Suprapubic skin (tissue), 4 donors: ENCODE measurements around the gene IDH3G. TPM values are rescaled to one million over a fixed set of nuclear protein-coding genes. Genes with fewer than 3 reads are reported as not detected.

ENCODE experiments used
- DNase-seq, 2 donors: peaks; one replicate each; pipeline ENCODE4 v3.0.0-alpha.2; 2019; ENCODE audit warnings: low spot score in 2 of 2
- H3K27ac ChIP-seq: fragments of 200-600 bp; sonication (generic); one replicate; pipeline ENCODE4 v1.5.1; 2019
- H3K27me3 ChIP-seq: fragments of 200-600 bp; sonication (generic); one replicate; pipeline ENCODE4 v1.5.1; 2019
- H3K36me3 ChIP-seq: fragments of 200-600 bp; sonication (generic); one replicate; pipeline ENCODE4 v1.5.1; 2019
- H3K4me1 ChIP-seq: fragments of 200-600 bp; sonication (generic); one replicate; pipeline ENCODE4 v1.5.1; 2019
- H3K4me3 ChIP-seq: fragments of 200-600 bp; sonication (generic); one replicate; pipeline ENCODE4 v1.5.1; 2019; ENCODE audit warnings: mild to moderate bottlenecking
- H3K9me3 ChIP-seq: fragments of 200-600 bp; sonication (generic); one replicate; pipeline ENCODE4 v1.5.1; 2019
- EP300 ChIP-seq: sonication (generic); formaldehyde crosslinking; IDR thresholded peaks from one replicate; pipeline ENCODE4 v1.6.1; 2017; ENCODE audit warnings: antibody characterized with exemption
- POLR2A ChIP-seq, 2 donors: fragments of 450-650 bp; IDR thresholded peaks; one replicate each; pipeline ENCODE4 v1.6.1; 2017; ENCODE audit warnings: antibody characterized with exemption in 2 of 2, mild to moderate bottlenecking in 2 of 2, moderate library complexity in 2 of 2
- POLR2AphosphoS5 ChIP-seq, 3 donors: sonication (generic); formaldehyde crosslinking; IDR thresholded peaks; one replicate each; pipeline ENCODE4 v1.6.1; 2017; ENCODE audit warnings: antibody characterized with exemption in 3 of 3
- WGBS: methylation state at CpG from one replicate; pipeline ENCODE4 v1.1.5; 2018; 5-methylcytosine and 5-hydroxymethylcytosine counted together
- total RNA-seq, 4 donors: library from RNA; depleted of rRNA; stranded (reverse); fragments of >200 nt; gene quantifications; one replicate each; pipeline ENCODE4 v1.1.0, GENCODE V29; 2016
- TF ChIP-seq, protein P1 (sequence below), 2 donors: fragments of 200-600 bp in 1 of 2; fragments of 450-650 bp in 1 of 2; sonication (generic) in 1 of 2; IDR thresholded peaks; one replicate each; pipeline ENCODE4 v1.5.1; 2016 to 2019; ENCODE audit warnings: antibody characterized with exemption in 2 of 2, mild to moderate bottlenecking in 1 of 2, moderate library complexity in 1 of 2

Gene IDH3G
- total RNA-seq, 4 donors from 2014 or later, result 58.1 to 105 (median 93.8) TPM

- DNase-seq, result peak in 1 of 2 donors; percentile 74
- H3K27me3 ChIP-seq, result no peaks in the 10 kb centered on the region
- no peak for TF ChIP-seq POLR2AphosphoS5 (IDR thresholded peaks at IDR 0.05)
- no peak for TF ChIP-seq POLR2A (IDR thresholded peaks at IDR 0.05)
- TF ChIP-seq EP300, result no peak
- TF ChIP-seq, protein P1, sequence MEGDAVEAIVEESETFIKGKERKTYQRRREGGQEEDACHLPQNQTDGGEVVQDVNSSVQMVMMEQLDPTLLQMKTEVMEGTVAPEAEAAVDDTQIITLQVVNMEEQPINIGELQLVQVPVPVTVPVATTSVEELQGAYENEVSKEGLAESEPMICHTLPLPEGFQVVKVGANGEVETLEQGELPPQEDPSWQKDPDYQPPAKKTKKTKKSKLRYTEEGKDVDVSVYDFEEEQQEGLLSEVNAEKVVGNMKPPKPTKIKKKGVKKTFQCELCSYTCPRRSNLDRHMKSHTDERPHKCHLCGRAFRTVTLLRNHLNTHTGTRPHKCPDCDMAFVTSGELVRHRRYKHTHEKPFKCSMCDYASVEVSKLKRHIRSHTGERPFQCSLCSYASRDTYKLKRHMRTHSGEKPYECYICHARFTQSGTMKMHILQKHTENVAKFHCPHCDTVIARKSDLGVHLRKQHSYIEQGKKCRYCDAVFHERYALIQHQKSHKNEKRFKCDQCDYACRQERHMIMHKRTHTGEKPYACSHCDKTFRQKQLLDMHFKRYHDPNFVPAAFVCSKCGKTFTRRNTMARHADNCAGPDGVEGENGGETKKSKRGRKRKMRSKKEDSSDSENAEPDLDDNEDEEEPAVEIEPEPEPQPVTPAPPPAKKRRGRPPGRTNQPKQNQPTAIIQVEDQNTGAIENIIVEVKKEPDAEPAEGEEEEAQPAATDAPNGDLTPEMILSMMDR (IDR thresholded peaks at IDR 0.05), result no peak
- H3K9me3 ChIP-seq, result no peaks in the 10 kb centered on the region
- WGBS, result 52% methylated on average over 34 of the region's 47 CpGs
- H3K36me3 ChIP-seq, result peaks cover 16% of the 10 kb centered on the region
- peaks cover 43% of the 10 kb centered on the region for H3K4me1 ChIP-seq
- H3K4me3 ChIP-seq, result peak overlapping the region; percentile 69
- peak overlapping the region; percentile 96 for H3K27ac ChIP-seq
These were observed 982 bp upstream of the IDH3G start for GRCh38 chrX:153794897-153795816.

- H3K9me3 ChIP-seq, result no peaks in the 10 kb centered on the region
- no peak for DNase-seq
- H3K4me3 ChIP-seq, result peak overlapping the region; percentile 69
- no peaks in the 10 kb centered on the region for H3K27me3 ChIP-seq
- 53% methylated on average over 7 of the region's 7 CpGs for WGBS
- H3K27ac ChIP-seq, result peak overlapping the region; percentile 96
- TF ChIP-seq POLR2AphosphoS5 (IDR thresholded peaks at IDR 0.05) (no peak), POLR2A (IDR thresholded peaks at IDR 0.05) (no peak), EP300 (no peak)
- H3K36me3 ChIP-seq, result peaks cover 26% of the 10 kb centered on the region
- peaks cover 43% of the 10 kb centered on the region for H3K4me1 ChIP-seq
These were observed 884 bp downstream of the IDH3G start for GRCh38 chrX:153793291-153793690.

- no peaks in the 10 kb centered on the region for H3K27me3 ChIP-seq
- DNase-seq, result no peak
- peaks cover 43% of the 10 kb centered on the region for H3K4me1 ChIP-seq
- peaks cover 26% of the 10 kb centered on the region for H3K36me3 ChIP-seq
- 76% methylated on average over 5 of the region's 6 CpGs for WGBS
- H3K4me3 ChIP-seq, result no peak overlapping the region
- no peak overlapping the region for H3K27ac ChIP-seq
- TF ChIP-seq POLR2A (IDR thresholded peaks at IDR 0.05) (no peak), EP300 (no peak), POLR2AphosphoS5 (IDR thresholded peaks at IDR 0.05) (no peak)
- TF ChIP-seq, protein P1 (IDR thresholded peaks at IDR 0.05), result no peak
- no peaks in the 10 kb centered on the region for H3K9me3 ChIP-seq
These were observed 1.8 kb downstream of the IDH3G start for GRCh38 chrX:153792368-153792767.

DNA sequence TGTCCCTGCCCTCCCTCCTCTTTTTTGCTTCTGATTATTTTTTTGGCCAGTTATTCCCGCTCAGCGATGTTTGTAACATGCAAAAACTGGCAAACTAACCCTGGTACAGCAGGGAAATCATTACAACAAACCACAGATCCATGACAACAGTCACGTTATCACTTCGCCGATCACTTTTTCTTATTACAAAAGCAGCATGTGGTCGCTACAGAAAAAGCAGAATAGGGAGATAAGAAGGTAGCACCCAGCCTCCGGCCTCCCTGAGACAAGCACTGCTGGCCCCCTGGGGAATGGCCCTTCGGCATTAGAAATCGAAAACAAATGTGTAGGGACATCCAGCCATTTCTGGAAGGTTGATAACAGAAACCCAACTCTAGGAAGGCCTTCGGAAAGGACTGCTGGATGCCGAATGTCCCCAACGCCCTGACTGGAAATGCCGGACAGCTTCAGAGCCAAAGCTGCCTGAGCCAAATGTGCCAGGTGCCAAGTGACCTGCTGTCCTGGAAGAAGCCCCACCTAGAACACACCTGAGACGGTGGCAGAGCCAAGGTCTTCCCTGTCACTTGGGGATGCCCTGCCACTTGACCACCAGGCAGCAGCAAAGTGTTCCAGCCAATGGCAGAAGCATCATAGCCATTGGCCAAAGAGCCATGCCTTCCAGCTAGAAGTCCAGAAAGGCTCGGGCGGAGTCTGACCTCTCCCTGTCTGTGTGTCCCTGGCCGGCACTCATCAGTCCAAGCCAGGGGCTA, 2.9 kb downstream of the IDH3G start:
- Histone ChIP-seq H3K27me3 (no peaks in the 10 kb centered on the region), H3K4me1 (peaks cover 42% of the 10 kb centered on the region), H3K9me3 (no peaks in the 10 kb centered on the region), H3K27ac (no peak overlapping the region), H3K4me3 (no peak overlapping the region), H3K36me3 (peaks cover 31% of the 10 kb centered on the region)
- no peak for TF ChIP-seq POLR2A (IDR thresholded peaks at IDR 0.05)
- no peak for TF ChIP-seq POLR2AphosphoS5 (IDR thresholded peaks at IDR 0.05)
- no peak for TF ChIP-seq EP300
- TF ChIP-seq, protein P1 (IDR thresholded peaks at IDR 0.05), result no peak
- 60% methylated on average over 13 of the region's 17 CpGs for WGBS
- no peak for DNase-seq

DNA sequence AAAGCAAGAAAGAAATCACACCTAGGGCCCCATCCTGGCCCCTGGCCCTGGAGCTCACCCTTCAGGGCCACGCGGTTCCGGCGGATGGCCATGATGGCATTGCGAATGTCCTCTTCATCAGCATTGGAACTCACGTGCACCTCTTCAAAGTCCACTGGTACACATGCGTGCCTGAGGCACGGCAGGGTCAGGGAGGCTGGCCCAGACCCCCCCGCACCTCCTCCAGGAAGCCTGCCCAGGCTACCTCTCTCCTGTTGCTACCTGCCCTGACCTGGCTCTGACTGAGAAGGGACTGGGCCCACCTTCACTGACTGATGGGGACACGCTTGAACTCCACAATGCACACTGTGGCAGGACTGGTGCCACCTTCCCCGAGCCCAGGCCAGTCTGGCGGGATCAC, 4.5 kb downstream of the IDH3G start:
- H3K4me3 ChIP-seq, result no peak overlapping the region
- TF ChIP-seq POLR2A (IDR thresholded peaks at IDR 0.05) (no peak), POLR2AphosphoS5 (IDR thresholded peaks at IDR 0.05) (no peak), EP300 (no peak)
- TF ChIP-seq, protein P1 (IDR thresholded peaks at IDR 0.05), result no peak
- no peak for DNase-seq
- H3K27ac ChIP-seq, result no peak overlapping the region
- peaks cover 45% of the 10 kb centered on the region for H3K36me3 ChIP-seq
- no peaks in the 10 kb centered on the region for H3K9me3 ChIP-seq
- peaks cover 28% of the 10 kb centered on the region for H3K4me1 ChIP-seq
- WGBS, result 91% methylated on average over 11 of the region's 12 CpGs
- no peaks in the 10 kb centered on the region for H3K27me3 ChIP-seq
